Stimulated activated CD4-positive, alpha-beta T cell treated with anti-CD3 and anti-CD28 coated beads, Interleukin-1b, Interleukin-23, amount 100 ng/mL, for 24 hours (primary cell): Measurements from ENCODE around the gene OVAAL.

ENCODE experiments used
- DNase-seq, 4 experiments: peaks; one replicate each; pipeline ENCODE4 v3.0.0-alpha.2; 2020; ENCODE audit warnings: low read depth in 4 of 4, low spot score in 1 of 4

Gene OVAAL

GRCh38 chr1:180603223-180603849 lies 44.6 kb downstream of the OVAAL start:
- DNase-seq = no peak

DNA sequence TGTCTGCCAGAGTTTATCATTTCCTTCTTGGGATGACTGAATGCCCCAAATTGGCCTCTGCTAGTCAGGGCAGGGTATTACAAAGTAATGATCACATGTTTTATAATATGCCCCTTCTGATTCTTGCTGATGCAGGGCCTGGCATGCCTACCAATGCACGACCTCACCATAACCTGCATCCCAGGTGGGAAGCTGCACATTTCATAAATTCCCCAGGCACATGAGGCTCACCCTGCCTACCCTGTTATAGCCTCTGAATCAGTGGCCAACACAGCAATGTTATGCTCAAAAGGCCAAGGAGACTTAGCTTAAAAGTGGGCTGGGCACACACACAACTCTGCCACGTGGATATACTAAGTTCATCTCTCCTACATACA lies 45.1 kb downstream of the OVAAL start:
- DNase-seq = no peak

DNA sequence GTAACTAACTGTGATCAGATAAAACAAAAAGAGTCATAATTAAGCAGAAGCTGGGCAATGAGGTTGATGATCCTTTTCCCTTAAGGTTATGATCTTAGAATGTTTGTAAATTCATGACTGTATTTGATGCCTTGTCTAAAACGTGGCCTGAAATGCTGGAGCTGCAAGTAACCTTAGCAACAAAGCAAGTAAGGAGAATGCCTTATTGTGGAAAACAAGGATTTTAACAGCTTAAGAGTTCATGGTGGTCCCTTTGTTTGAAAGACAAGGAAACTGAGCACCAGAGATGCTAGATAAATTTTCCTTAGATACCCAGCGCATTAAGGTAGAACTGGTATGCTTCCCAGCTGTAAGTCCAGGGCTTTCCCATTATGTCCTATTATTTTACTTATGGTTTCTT lies 47.4 kb downstream of the OVAAL start:
- DNase-seq = no peak

- no peak for DNase-seq
These were observed 51.1 kb downstream of the OVAAL start for GRCh38 chr1:180609643-180610555.

- DNase-seq = no peak
These were observed 51.8 kb downstream of the OVAAL start for GRCh38 chr1:180610556-180611015.

DNA sequence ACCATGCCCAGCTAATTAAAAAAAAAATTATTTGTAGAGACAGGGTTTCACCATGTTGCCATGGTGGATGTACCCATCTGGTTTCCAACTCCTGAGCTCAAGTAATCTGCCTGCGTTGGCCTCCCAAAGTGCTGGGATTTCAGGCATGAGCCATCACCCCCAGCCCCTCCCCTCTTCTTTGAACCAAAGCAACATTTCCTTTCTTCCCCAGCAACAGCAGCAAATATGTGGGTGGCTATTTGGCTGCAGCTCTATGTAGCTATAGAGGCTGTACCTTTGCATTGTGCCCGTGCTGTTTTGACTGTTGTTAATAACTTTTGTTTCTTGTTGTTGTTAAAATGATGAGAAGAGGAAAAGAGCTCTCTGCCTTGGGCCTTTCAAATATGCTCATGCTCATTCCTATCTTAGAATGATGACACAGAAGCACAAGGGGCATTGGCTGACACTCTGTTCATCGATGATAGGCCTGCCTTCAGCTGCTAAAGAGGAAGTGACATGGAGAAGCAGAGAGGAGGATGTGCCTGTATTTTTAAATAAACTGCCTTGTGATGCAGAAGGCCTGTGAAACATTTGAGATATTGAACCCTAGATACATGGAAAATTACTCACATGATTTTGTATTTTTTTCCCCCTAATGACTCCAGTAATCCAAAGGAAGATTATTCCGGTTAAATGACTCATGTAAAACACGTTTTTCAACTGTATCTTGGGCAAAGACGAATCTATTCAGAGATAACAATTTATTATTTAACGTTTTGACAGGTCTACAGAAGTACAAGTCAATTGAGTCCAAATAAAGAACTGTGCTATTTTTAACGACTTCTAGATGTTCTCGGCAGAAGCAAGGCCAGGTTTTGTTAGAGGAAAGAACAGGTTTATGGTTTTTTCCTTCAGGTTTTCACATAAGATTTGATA lies 52.5 kb downstream of the OVAAL start:
- no peak for DNase-seq

- DNase-seq = no peak
These were observed 53.9 kb downstream of the OVAAL start for GRCh38 chr1:180612632-180613031.

DNA sequence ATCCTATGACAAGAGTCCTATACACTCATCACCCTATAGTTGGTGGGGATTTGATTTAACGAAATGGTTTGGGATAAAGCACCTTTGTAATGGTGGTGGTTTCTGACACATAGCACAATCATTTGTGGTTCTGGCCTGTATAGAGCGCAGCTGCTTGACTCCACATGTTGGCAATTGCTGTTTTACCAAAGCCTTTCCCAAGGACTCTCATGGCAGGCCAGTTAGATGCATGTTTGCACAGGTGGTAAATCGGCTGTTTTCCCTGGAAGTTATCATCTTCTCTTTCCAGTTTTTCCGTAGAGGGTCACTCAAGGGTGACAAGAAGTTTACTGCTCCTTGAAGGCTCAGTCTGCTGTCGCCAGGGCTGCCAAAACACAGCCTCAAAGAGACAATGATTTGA lies 56.0 kb downstream of the OVAAL start:
- DNase-seq = no peak

- DNase-seq = no peak
These were observed 56.9 kb downstream of the OVAAL start for GRCh38 chr1:180615493-180616290.
